Lower leg skin (tissue), 3 donors: ENCODE data around the gene GRIK4.

Source experiments
- POLR2A ChIP-seq, 2 donors: fragments of 450-650 bp; IDR thresholded peaks; one replicate each; pipeline ENCODE4 v1.6.1; 2016 to 2017; ENCODE audit warnings: antibody characterized with exemption in 2 of 2, mild to moderate bottlenecking in 1 of 2, moderate library complexity in 1 of 2
- TF ChIP-seq, protein P1 (sequence below), 3 donors: fragments of 450-650 bp; IDR thresholded peaks; one replicate each; pipeline ENCODE4 v1.5.1; 2016; ENCODE audit warnings: antibody characterized with exemption in 3 of 3, mild to moderate bottlenecking in 3 of 3, moderate library complexity in 2 of 3

DNA sequence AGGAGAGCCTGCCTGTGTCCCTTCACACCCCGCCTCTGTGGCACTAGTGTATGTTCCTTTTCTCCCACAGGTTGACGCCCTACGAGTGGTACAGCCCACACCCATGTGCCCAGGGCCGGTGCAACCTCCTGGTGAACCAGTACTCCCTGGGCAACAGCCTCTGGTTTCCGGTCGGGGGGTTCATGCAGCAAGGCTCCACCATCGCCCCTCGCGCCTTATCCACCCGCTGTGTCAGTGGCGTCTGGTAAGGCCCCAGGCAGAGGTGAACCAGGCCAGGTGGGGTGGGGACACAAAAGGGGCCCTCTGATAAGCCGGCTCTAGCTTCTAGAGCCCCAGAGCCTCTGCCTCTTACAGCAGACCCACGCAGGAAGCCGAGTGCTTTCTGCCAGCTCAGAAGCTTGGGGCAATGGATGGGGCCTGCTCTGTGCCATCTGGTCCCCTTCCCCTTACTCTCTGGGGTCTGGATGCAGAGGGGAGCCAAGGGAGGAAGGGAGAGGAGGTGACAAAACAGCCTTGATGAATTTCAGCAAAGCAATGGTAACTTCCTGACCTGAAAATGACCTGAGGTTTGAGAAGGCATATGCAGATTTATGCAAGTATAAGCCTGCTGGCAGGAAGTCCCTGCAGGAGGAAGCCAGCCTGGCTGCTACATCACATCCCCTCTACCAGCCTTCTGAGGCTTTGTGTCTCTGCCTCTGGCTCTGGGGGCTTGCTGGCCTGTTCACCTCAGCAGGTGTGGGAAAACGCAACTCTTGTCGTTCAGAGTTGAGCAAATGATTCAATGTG lies 445.4 kb downstream of the GRIK4 start:
- TF ChIP-seq, protein P1, sequence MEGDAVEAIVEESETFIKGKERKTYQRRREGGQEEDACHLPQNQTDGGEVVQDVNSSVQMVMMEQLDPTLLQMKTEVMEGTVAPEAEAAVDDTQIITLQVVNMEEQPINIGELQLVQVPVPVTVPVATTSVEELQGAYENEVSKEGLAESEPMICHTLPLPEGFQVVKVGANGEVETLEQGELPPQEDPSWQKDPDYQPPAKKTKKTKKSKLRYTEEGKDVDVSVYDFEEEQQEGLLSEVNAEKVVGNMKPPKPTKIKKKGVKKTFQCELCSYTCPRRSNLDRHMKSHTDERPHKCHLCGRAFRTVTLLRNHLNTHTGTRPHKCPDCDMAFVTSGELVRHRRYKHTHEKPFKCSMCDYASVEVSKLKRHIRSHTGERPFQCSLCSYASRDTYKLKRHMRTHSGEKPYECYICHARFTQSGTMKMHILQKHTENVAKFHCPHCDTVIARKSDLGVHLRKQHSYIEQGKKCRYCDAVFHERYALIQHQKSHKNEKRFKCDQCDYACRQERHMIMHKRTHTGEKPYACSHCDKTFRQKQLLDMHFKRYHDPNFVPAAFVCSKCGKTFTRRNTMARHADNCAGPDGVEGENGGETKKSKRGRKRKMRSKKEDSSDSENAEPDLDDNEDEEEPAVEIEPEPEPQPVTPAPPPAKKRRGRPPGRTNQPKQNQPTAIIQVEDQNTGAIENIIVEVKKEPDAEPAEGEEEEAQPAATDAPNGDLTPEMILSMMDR (IDR thresholded peaks at IDR 0.05) = no peak
- TF ChIP-seq POLR2A (IDR thresholded peaks at IDR 0.05) = no peak
